Lower lobe of right lung (tissue), 2 donors: ENCODE data around the gene NDUFA3. TPM values are rescaled to one million over a fixed set of nuclear protein-coding genes. Genes with fewer than 3 reads are reported as not detected.

Experiments used
- ATAC-seq, 2 donors: fragments of 200-7000 bp; cut with Tn5 transposase; one replicate each; pipeline ENCODE4 v1.9.1; 2020 to 2022; ENCODE audit warnings: mild to moderate bottlenecking in 2 of 2, moderate library complexity in 2 of 2
- DNase-seq: peaks from one replicate; pipeline ENCODE4 v3.0.0-alpha.2; 2020
- H3K27ac ChIP-seq: fragments of 200-600 bp; one replicate; pipeline ENCODE4 v1.8.0; 2022
- H3K27me3 ChIP-seq: fragments of 200-600 bp; one replicate; pipeline ENCODE4 v1.8.0; 2022; ENCODE audit warnings: low read depth
- H3K36me3 ChIP-seq: fragments of 200-600 bp; one replicate; pipeline ENCODE4 v1.8.0; 2022; ENCODE audit warnings: mild to moderate bottlenecking
- H3K4me1 ChIP-seq: fragments of 200-600 bp; one replicate; pipeline ENCODE4 v1.8.0; 2022
- H3K4me3 ChIP-seq: fragments of 200-600 bp; one replicate; pipeline ENCODE4 v1.8.0; 2022; ENCODE audit warnings: mild to moderate bottlenecking
- H3K9me3 ChIP-seq: fragments of 200-600 bp; one replicate; pipeline ENCODE4 v1.8.0; 2022
- intact Hi-C: fragments of 100-400 bp; cut with DNase I; formaldehyde crosslinking; loops from one replicate; pipeline ENCODE4 v1.11.0; 2022
- total RNA-seq: library from RNA; stranded (reverse); fragmentation: NEBNext Ultra II Directional; extraction: Animal tissue kit (Norgen Biotek cat#: 25700); gene quantifications from one replicate; pipeline ENCODE4 v1.2.1, GENCODE V29; 2021
- TF ChIP-seq, protein P1 (sequence below): fragments of 200-600 bp; IDR thresholded peaks from one replicate; pipeline ENCODE4 v1.8.0; 2022; ENCODE audit warnings: antibody characterized with exemption, mild to moderate bottlenecking
- donor health status: DM: no; HTN: yes; CAD: no; lungs with severe emphysema.

The NDUFA3 gene
- total RNA-seq, 1 donor from 2014 or later: 119 TPM

DNA sequence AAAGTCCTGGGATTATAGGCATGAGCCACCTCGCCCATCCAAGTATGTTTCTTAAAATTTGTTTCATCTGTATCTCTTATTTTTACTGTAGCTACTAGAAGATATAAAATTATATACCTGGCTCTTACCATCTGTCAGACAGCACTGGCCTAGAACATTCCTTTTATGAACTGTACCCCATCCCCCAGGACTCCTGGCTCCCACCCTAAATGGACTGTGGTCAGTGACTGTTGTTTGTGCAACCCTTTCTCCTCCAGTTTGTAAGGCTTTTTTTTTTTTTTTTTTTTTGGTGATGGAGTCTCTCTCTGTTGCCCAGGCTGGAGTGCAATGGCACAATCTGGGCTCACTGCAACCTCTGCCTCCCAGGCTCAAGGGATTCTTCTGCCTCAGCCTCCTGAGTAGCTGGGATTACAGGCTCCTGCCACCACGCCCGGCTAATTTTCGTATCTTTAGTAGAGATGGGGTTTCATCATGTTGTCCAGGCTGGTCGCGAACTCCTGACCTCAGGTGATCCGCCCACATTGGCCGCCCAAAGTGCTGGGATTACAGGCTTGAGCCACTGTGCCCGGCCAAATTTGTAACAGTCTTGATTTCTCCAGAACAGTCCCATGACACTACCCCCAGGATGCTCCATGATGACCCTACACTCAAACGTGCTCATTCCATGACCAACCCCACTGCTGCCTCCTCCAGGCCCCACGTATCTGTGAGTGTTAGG lies 2.5 kb downstream of the NDUFA3 start:
- Histone ChIP-seq H3K4me3 (no peak overlapping the region), H3K27ac (no peak overlapping the region), H3K4me1 (peaks cover 11% of the 10 kb centered on the region), H3K9me3 (no peaks in the 10 kb centered on the region), H3K36me3 (peaks cover 49% of the 10 kb centered on the region), H3K27me3 (no peaks in the 10 kb centered on the region)
- intact Hi-C loops: no loop called here
- peak; percentile 39 for DNase-seq
- ATAC-seq: no peak
- TF ChIP-seq, protein P1, sequence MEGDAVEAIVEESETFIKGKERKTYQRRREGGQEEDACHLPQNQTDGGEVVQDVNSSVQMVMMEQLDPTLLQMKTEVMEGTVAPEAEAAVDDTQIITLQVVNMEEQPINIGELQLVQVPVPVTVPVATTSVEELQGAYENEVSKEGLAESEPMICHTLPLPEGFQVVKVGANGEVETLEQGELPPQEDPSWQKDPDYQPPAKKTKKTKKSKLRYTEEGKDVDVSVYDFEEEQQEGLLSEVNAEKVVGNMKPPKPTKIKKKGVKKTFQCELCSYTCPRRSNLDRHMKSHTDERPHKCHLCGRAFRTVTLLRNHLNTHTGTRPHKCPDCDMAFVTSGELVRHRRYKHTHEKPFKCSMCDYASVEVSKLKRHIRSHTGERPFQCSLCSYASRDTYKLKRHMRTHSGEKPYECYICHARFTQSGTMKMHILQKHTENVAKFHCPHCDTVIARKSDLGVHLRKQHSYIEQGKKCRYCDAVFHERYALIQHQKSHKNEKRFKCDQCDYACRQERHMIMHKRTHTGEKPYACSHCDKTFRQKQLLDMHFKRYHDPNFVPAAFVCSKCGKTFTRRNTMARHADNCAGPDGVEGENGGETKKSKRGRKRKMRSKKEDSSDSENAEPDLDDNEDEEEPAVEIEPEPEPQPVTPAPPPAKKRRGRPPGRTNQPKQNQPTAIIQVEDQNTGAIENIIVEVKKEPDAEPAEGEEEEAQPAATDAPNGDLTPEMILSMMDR: no peak

DNA sequence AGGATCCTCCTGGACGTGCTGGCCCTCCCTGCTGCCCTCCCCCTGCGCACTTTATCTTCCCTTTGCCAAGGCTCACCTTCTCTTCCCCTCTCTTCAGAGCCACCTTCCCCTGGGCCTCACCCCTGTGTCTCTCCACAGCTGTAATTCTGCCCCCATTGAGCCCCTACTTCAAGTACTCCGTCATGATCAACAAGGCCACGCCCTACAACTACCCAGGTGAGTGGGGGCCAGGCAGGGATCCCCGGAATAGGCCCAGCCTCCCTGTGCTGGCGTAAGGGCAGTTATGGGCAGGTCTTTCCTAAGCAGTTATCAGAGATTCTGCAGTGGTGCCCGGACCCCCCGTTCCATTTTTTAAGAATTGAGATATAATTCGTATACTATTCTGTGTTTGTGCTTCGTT lies 3.1 kb downstream of the NDUFA3 start:
- TF ChIP-seq, protein P1: no peak
- H3K9me3 ChIP-seq: no peaks in the 10 kb centered on the region
- intact Hi-C loops: no loop called here
- H3K27me3 ChIP-seq: no peaks in the 10 kb centered on the region
- DNase-seq (peak; percentile 34), ATAC-seq (no peak)
- peaks cover 55% of the 10 kb centered on the region for H3K36me3 ChIP-seq
- H3K4me3 ChIP-seq: no peak overlapping the region
- H3K4me1 ChIP-seq: peaks cover 11% of the 10 kb centered on the region
- H3K27ac ChIP-seq: no peak overlapping the region

DNA sequence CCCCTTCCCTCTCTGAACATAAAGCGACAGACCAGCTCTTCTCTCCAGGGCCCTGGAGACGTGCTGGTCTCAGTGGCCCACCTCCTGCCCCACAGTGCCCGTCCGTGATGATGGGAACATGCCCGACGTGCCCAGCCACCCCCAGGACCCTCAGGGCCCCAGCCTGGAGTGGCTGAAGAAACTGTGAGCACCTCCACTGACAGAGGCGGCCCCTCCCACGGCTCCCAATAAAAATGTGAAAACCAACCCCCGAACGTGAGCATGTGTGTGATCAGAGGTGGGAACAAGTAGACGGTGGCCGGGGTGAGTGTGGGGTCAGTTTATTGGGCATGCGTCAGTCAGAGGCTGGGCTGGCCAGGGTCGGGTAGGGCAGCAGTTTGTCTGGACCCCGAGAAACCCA lies 4.1 kb downstream of the NDUFA3 start:
- peaks cover 11% of the 10 kb centered on the region for H3K4me1 ChIP-seq
- H3K9me3 ChIP-seq: no peaks in the 10 kb centered on the region
- ATAC-seq (no peak), DNase-seq (peak; percentile 37)
- no peak overlapping the region for H3K27ac ChIP-seq
- H3K36me3 ChIP-seq: peaks cover 60% of the 10 kb centered on the region
- no peak overlapping the region for H3K4me3 ChIP-seq
- TF ChIP-seq, protein P1: no peak
- H3K27me3 ChIP-seq: no peaks in the 10 kb centered on the region
- intact Hi-C loops: no loop called here

DNA sequence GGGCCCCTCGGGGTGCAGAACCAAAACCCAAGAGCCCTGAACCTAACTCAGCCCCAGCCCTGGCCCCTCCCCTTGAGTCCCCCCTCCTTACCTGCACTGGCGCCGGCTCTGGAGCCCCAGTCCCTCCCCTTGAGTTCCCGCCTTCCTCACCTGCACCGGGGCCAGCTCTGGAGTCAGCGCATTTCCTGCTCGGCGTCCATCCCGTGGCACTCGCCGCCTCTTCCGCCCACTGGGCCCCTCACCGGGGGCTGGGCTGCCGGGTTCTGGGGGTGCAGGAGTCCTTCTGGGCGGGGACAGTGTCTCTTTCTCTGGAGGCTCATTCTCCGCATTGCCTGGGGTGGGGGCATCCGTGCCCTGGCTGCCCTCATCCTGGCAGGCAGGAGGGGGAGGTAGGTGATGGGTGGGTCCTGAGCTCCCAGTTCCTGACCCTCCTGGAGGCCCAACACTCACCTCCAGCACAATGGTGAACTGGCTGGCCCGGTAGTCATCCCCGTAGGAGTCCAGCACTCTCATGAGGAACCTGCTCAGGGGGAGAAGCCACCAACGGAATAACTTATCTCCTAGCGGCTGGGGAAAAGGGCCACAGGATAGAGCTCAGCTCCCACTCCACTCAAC lies 5.3 kb downstream of the NDUFA3 start:
- intact Hi-C loops: no loop called here
- peaks cover 65% of the 10 kb centered on the region for H3K36me3 ChIP-seq

DNA sequence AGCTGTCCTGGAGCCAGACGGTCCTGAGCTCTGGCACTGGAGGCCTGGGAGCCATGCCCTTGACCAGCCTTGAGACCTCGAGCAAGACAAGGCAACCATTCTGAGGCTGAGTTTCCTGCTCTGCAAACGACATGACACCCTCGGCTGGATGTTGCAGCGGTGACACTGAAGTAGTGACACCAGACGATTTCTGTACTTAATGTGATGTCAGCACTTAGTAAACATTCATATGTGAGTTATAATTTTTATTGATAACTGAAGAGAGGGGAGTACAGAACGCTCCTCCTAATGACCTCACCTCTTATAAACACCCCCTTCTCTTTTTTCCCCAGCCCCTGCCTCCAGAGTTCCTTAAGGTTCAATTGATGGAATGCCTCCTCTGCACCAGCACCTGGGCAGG lies 5.8 kb downstream of the NDUFA3 start:
- Histone ChIP-seq H3K4me1 (peaks cover 8% of the 10 kb centered on the region), H3K27ac (no peak overlapping the region), H3K9me3 (no peaks in the 10 kb centered on the region), H3K27me3 (no peaks in the 10 kb centered on the region), H3K4me3 (no peak overlapping the region), H3K36me3 (peaks cover 65% of the 10 kb centered on the region)
- peak; percentile 35 for DNase-seq
- intact Hi-C loops: no loop called here
- TF ChIP-seq, protein P1: no peak
- no peak for ATAC-seq

More for the DNA sequence above, 5.3 kb downstream of the NDUFA3 start:
- H3K4me1 ChIP-seq: peaks cover 11% of the 10 kb centered on the region
- peak; percentile 41 for DNase-seq
- TF ChIP-seq, protein P1: no peak
- no peaks in the 10 kb centered on the region for H3K27me3 ChIP-seq
- no peak overlapping the region for H3K4me3 ChIP-seq
- no peak for ATAC-seq
- no peak overlapping the region for H3K27ac ChIP-seq
- H3K9me3 ChIP-seq: no peaks in the 10 kb centered on the region
